A549 (cell line): ENCODE data around the gene FKBP6. TPM values are rescaled to one million over a fixed set of nuclear protein-coding genes. Genes with fewer than 3 reads are reported as not detected.

Experiments
- ATAC-seq, 2 experiments: fragments of 200-7000 bp in 1 of 2; fragments of >200 bp in 1 of 2; cut with Nextera tagmentation in 1 of 2; cut with Tn5 transposase in 1 of 2; 3 replicates each; pipeline versions ENCODE4 v1.8.0 to v1.9.1; 2018 to 2020; ENCODE audit warnings: mild to moderate bottlenecking in 1 of 2, moderate library complexity in 1 of 2
- CTCF ChIA-PET: fragments of 300-600 bp; sonication (Branson Sonifier 250); formaldehyde crosslinking; extraction: SDS; loops from one replicate; lab custom pipeline; 2021; ENCODE audit warnings: antibody characterized with exemption, inconsistent platforms; lab: Yijun Ruan, JAX
- POLR2A ChIA-PET: fragments of 350-600 bp; formaldehyde crosslinking; extraction: SDS; loops from one replicate; lab custom pipeline; 2021; ENCODE audit warnings: antibody characterized with exemption, inconsistent platforms; lab: Yijun Ruan, JAX
- DNase-seq, 2 experiments: peaks; one replicate each; pipeline versions ENCODE4 v3.0.0 to v3.0.0-alpha.2; 2011 to 2016; ENCODE audit warnings: low read depth in 1 of 2, low spot score in 1 of 2
- FAIRE-seq: peaks from 2 replicates; lab custom pipeline; 2011; peaks lifted over from hg19 to GRCh38; lab: Jason Lieb, UNC
- H3K27ac ChIP-seq, 2 experiments: fragments of >200 bp; sonication (Bioruptor Twin); formaldehyde crosslinking; 3 replicates each; pipeline ENCODE4 v1.5.1; 2016 to 2017
- H3K4me1 ChIP-seq: fragments of >200 bp; sonication (Bioruptor Twin); formaldehyde crosslinking; 3 replicates; pipeline ENCODE4 v1.6.1; 2016
- H3K4me2 ChIP-seq: fragments of >200 bp; sonication (Bioruptor Twin); formaldehyde crosslinking; 3 replicates; pipeline ENCODE4 v1.6.1; 2016
- H3K4me3 ChIP-seq: fragments of >200 bp; sonication (Bioruptor Twin); formaldehyde crosslinking; 3 replicates; pipeline ENCODE4 v1.5.1; 2016
- H3K9me3 ChIP-seq: fragments of >200 bp; sonication (Bioruptor Twin); formaldehyde crosslinking; 3 replicates; pipeline ENCODE4 v1.6.1; 2016
- BHLHE40 ChIP-seq: IDR thresholded peaks from 2 replicates; pipeline ENCODE4 v1.6.1; 2012; ENCODE audit warnings: low read depth, low read length, inconsistent platforms
- CBX8 ChIP-seq: fragments of 200-600 bp; sonication (generic); IDR thresholded peaks from 2 replicates; pipeline ENCODE4 v1.6.1; 2016
- CEBPB ChIP-seq, 2 experiments: fragments of >200 bp in 1 of 2; sonication (Bioruptor Twin) in 1 of 2; formaldehyde crosslinking in 1 of 2; IDR thresholded peaks; 2 replicates each; pipeline ENCODE4 v1.6.1; 2012 to 2016
- CHD2 ChIP-seq: fragments of 150-350 bp; IDR thresholded peaks from 2 replicates; pipeline ENCODE4 v1.6.1; 2014; ENCODE audit warnings: low read length; ENCODE audit not compliant: partially characterized antibody
- EHMT2 ChIP-seq: fragments of 200-600 bp; sonication (generic); IDR thresholded peaks from 2 replicates; pipeline ENCODE4 v1.6.1; 2016; ENCODE audit warnings: antibody characterized with exemption, low read depth, mild to moderate bottlenecking, moderate library complexity
- ESRRA ChIP-seq: fragments of 150-350 bp; IDR thresholded peaks from 2 replicates; pipeline ENCODE4 v1.6.1; 2014; ENCODE audit warnings: mild to moderate bottlenecking, low read length, borderline replicate concordance
- HDAC2 ChIP-seq: fragments of 200-600 bp; sonication (generic); IDR thresholded peaks from 2 replicates; pipeline ENCODE4 v1.6.1; 2016
- JUNB ChIP-seq: fragments of >200 bp; sonication (Bioruptor Twin); formaldehyde crosslinking; IDR thresholded peaks from 2 replicates; pipeline ENCODE4 v1.6.1; 2016
- MAZ ChIP-seq: fragments of 150-350 bp; IDR thresholded peaks from 2 replicates; pipeline ENCODE4 v1.6.1; 2014; ENCODE audit warnings: antibody characterized with exemption, low read depth, low read length, borderline replicate concordance
- NFE2L2 ChIP-seq: fragments of 150-350 bp; conservative IDR thresholded peaks from 2 replicates; pipeline ENCODE4 v1.6.1; 2014; ENCODE audit warnings: low read length
- NPAS2 ChIP-seq: fragments of 250-450 bp; sonication (Bioruptor Pico); IDR thresholded peaks from 2 replicates; pipeline ENCODE4 v1.8.0; 2022; ENCODE audit warnings: mild to moderate bottlenecking, moderate library complexity, borderline replicate concordance
- NR3C1 ChIP-seq: fragments of >200 bp; sonication (Bioruptor Twin); formaldehyde crosslinking; IDR thresholded peaks from 3 replicates; pipeline ENCODE4 v1.6.1; 2017
- PHF8 ChIP-seq: fragments of 200-600 bp; sonication (generic); IDR thresholded peaks from 2 replicates; pipeline ENCODE4 v1.6.1; 2016; ENCODE audit warnings: low read depth, mild to moderate bottlenecking, antibody characterized with exemption, moderate library complexity, borderline replicate concordance
- POLR2A ChIP-seq: IDR thresholded peaks from 2 replicates; pipeline ENCODE4 v1.6.1; 2012; ENCODE audit warnings: mild to moderate bottlenecking, low read length
- RARB ChIP-seq: fragments of 250-450 bp; sonication (Bioruptor Pico); IDR thresholded peaks from 2 replicates; pipeline ENCODE4 v1.8.0; 2021; ENCODE audit warnings: mild to moderate bottlenecking, moderate library complexity
- RNF2 ChIP-seq: fragments of 200-600 bp; sonication (generic); IDR thresholded peaks from 2 replicates; pipeline ENCODE4 v1.6.1; 2016; ENCODE audit warnings: low read depth, mild to moderate bottlenecking, antibody characterized with exemption, moderate library complexity, borderline replicate concordance
- SMC3 ChIP-seq: fragments of >200 bp; sonication (Bioruptor Twin); formaldehyde crosslinking; IDR thresholded peaks from 3 replicates; pipeline ENCODE4 v1.6.1; 2018; ENCODE audit warnings: inconsistent platforms
- TFCP2L1 ChIP-seq: fragments of 250-450 bp; sonication (Bioruptor Pico); IDR thresholded peaks from 2 replicates; pipeline ENCODE4 v1.5.0; 2021; ENCODE audit warnings: mild to moderate bottlenecking
- TP53 ChIP-seq: fragments of 250-450 bp; sonication (Bioruptor Pico); IDR thresholded peaks from 2 replicates; pipeline ENCODE4 v1.5.0; 2021; ENCODE audit warnings: mild to moderate bottlenecking, moderate library complexity
- ZFP36 ChIP-seq: fragments of 450-650 bp; IDR thresholded peaks from 2 replicates; pipeline ENCODE4 v1.6.1; 2014; ENCODE audit warnings: borderline replicate concordance; ENCODE audit not compliant: partially characterized antibody
- WGBS: methylation state at CpG from one replicate; pipeline ENCODE4 v1.1.6; 2017; ENCODE audit errors: missing lambda C conversion rate; 5-methylcytosine and 5-hydroxymethylcytosine counted together
- polyA plus RNA-seq, 4 experiments: library from polyadenylated mRNA; depleted of rRNA in 3 of 4; stranded (reverse); fragments of >200 nt; fragmentation: RNase III in 1 of 4; extraction: RNeasy Plus Mini Kit Qiagen cat#74134 plus additional on column Dnase treatment in 1 of 4; gene quantifications; 2 replicates in 3 of 4; 3 replicates in 1 of 4; pipeline ENCODE4 v1.2.3, GENCODE V29; 2011 to 2017
- TF ChIP-seq, protein P1 (sequence below): fragments of 200-600 bp; sonication (generic); IDR thresholded peaks from 2 replicates; pipeline ENCODE4 v1.6.1; 2016; ENCODE audit warnings: antibody characterized with exemption, mild to moderate bottlenecking, moderate library complexity
- TF ChIP-seq, protein P2 (sequence below): fragments of 150-350 bp; IDR thresholded peaks from 2 replicates; pipeline ENCODE4 v1.6.1; 2014; ENCODE audit warnings: low read depth, mild to moderate bottlenecking, low read length
- TF ChIP-seq, protein P3 (sequence below): fragments of 250-450 bp; sonication (Bioruptor Pico); IDR thresholded peaks from 2 replicates; pipeline ENCODE4 v1.5.0; 2021; ENCODE audit warnings: mild to moderate bottlenecking, moderate library complexity, borderline replicate concordance
- TF ChIP-seq, protein P4 (sequence below): fragments of >200 bp; sonication (Bioruptor Twin); formaldehyde crosslinking; IDR thresholded peaks from 3 replicates; pipeline ENCODE4 v1.6.1; 2016

FKBP6 gene
- polyA plus RNA-seq, 2 of the 4 experiments (the other 2 are of a cell fraction) = 0.04 TPM; not detected in 1

DNA sequence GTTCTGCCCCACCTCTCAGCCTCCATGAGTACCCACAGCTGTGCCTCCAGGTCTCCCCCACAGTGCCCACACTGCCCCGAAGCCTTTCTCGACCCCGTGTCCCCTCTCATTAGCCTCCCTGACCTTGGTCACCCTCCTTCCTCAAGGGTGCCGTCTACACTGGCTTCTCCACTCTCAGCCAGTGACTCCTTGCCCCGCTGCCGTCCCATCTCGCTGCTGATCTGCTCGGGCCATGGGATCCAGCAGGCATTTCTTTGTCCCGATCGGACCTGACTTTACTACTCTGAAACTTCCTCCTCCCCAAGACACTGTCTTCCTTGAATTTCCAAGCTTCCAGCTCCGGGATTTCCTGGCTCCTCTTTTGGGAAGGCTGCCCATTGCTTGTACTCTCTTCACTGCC, 31.3 kb downstream of the FKBP6 start:
- peak overlapping the region in 1 of 2 experiments; percentile 59; a peak in 2 of 6 replicates for H3K27ac ChIP-seq
- TF ChIP-seq, protein P1, sequence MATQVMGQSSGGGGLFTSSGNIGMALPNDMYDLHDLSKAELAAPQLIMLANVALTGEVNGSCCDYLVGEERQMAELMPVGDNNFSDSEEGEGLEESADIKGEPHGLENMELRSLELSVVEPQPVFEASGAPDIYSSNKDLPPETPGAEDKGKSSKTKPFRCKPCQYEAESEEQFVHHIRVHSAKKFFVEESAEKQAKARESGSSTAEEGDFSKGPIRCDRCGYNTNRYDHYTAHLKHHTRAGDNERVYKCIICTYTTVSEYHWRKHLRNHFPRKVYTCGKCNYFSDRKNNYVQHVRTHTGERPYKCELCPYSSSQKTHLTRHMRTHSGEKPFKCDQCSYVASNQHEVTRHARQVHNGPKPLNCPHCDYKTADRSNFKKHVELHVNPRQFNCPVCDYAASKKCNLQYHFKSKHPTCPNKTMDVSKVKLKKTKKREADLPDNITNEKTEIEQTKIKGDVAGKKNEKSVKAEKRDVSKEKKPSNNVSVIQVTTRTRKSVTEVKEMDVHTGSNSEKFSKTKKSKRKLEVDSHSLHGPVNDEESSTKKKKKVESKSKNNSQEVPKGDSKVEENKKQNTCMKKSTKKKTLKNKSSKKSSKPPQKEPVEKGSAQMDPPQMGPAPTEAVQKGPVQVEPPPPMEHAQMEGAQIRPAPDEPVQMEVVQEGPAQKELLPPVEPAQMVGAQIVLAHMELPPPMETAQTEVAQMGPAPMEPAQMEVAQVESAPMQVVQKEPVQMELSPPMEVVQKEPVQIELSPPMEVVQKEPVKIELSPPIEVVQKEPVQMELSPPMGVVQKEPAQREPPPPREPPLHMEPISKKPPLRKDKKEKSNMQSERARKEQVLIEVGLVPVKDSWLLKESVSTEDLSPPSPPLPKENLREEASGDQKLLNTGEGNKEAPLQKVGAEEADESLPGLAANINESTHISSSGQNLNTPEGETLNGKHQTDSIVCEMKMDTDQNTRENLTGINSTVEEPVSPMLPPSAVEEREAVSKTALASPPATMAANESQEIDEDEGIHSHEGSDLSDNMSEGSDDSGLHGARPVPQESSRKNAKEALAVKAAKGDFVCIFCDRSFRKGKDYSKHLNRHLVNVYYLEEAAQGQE = no peak
- no peak for TF ChIP-seq NFE2L2
- no peak for TF ChIP-seq SMC3
- TF ChIP-seq HDAC2 = no peak
- TF ChIP-seq POLR2A = no peak
- TF ChIP-seq ZFP36 = no peak
- TF ChIP-seq RNF2 = no peak
- no peak for TF ChIP-seq CHD2
- TF ChIP-seq, protein P2, sequence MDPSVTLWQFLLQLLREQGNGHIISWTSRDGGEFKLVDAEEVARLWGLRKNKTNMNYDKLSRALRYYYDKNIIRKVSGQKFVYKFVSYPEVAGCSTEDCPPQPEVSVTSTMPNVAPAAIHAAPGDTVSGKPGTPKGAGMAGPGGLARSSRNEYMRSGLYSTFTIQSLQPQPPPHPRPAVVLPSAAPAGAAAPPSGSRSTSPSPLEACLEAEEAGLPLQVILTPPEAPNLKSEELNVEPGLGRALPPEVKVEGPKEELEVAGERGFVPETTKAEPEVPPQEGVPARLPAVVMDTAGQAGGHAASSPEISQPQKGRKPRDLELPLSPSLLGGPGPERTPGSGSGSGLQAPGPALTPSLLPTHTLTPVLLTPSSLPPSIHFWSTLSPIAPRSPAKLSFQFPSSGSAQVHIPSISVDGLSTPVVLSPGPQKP = no peak
- TF ChIP-seq CBX8 = no peak
- no peak for TF ChIP-seq MAZ
- no peak for TF ChIP-seq TP53
- no peak for TF ChIP-seq JUNB
- no peak for TF ChIP-seq ESRRA
- no peak for TF ChIP-seq EHMT2
- no peak for TF ChIP-seq BHLHE40
- no peak for TF ChIP-seq NPAS2
- TF ChIP-seq TFCP2L1 (CRISPR knock-in tag) = no peak
- FAIRE-seq (no peak), ATAC-seq (no peak), DNase-seq (no peak)
- CTCF ChIA-PET = no interaction called here
- H3K4me3 ChIP-seq = no peak overlapping the region
- WGBS = 83% methylated on average over 11 of the region's 11 CpGs
- H3K9me3 ChIP-seq = no peaks in the 10 kb centered on the region
- peaks cover 9% of the 10 kb centered on the region for H3K4me1 ChIP-seq
- no peak overlapping the region for H3K4me2 ChIP-seq
- POLR2A ChIA-PET = no interaction called here

DNA sequence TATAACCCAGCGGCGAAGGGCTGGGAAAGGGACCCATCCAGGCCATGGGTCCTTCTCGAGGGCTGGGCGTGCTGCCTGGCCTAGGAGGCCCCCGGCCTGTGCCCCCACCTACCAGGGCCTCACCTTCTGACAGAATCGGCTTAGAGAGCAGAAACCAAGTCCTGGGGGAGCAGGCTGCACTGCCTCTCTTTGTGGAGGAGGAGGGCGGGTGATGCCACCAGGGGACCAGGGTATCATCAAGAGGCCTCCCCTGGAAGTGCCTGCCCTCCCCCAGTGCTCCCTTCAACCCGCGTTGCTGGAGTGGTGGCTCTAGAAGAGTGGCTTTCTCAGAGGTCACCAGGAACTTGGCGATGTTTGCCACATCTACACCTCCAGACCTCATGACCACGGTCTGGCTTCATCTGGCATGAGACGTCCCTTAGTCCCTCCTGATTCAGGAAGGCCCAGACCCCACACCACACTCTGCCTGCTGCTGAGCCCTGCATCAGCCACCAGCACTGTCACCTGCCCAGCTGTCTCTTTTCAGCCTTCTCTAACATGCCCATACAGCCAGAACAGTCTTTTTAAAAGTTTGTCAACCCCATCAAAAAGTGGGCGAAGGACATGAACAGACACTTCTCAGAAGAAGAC, 31.9 kb downstream of the FKBP6 start:
- no peak overlapping the region for H3K4me3 ChIP-seq
- ChIA-PET POLR2A (no interaction called here), CTCF (no interaction called here)
- no peaks in the 10 kb centered on the region for H3K9me3 ChIP-seq
- FAIRE-seq (no peak), ATAC-seq (no peak), DNase-seq (no peak)
- H3K4me2 ChIP-seq = no peak overlapping the region
- 92% methylated on average over 6 of the region's 13 CpGs for WGBS
- no peak overlapping the region for H3K27ac ChIP-seq
- H3K4me1 ChIP-seq = peaks cover 9% of the 10 kb centered on the region
- no peak for TF ChIP-seq CEBPB (IDR thresholded peaks at IDR 0.05)
- TF ChIP-seq SMC3 = no peak
- no peak for TF ChIP-seq NR3C1
- TF ChIP-seq, protein P2 = no peak
- TF ChIP-seq PHF8 = no peak
- TF ChIP-seq, protein P3, sequence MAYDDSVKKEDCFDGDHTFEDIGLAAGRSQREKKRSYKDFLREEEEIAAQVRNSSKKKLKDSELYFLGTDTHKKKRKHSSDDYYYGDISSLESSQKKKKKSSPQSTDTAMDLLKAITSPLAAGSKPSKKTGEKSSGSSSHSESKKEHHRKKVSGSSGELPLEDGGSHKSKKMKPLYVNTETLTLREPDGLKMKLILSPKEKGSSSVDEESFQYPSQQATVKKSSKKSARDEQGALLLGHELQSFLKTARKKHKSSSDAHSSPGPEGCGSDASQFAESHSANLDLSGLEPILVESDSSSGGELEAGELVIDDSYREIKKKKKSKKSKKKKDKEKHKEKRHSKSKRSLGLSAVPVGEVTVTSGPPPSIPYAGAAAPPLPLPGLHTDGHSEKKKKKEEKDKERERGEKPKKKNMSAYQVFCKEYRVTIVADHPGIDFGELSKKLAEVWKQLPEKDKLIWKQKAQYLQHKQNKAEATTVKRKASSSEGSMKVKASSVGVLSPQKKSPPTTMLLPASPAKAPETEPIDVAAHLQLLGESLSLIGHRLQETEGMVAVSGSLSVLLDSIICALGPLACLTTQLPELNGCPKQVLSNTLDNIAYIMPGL (CRISPR knock-in tag) = no peak
- TF ChIP-seq, protein P1 = no peak
- TF ChIP-seq, protein P4, sequence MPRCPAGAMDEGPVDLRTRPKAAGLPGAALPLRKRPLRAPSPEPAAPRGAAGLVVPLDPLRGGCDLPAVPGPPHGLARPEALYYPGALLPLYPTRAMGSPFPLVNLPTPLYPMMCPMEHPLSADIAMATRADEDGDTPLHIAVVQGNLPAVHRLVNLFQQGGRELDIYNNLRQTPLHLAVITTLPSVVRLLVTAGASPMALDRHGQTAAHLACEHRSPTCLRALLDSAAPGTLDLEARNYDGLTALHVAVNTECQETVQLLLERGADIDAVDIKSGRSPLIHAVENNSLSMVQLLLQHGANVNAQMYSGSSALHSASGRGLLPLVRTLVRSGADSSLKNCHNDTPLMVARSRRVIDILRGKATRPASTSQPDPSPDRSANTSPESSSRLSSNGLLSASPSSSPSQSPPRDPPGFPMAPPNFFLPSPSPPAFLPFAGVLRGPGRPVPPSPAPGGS = no peak
- TF ChIP-seq RARB = no peak
- no peak for TF ChIP-seq HDAC2
